ENCODE measurements around the gene TOX3.

Gene TOX3

GRCh38 chr16:52533296-52533695 lies 13.6 kb downstream of the TOX3 start:
- H3K27me3 ChIP-seq (replicated peaks; ENCODE audit: control insufficient read depth, insufficient read depth, low read length), result no peaks in the 10 kb centered on the region
- H3K4me3 ChIP-seq (replicated peaks; ENCODE audit: low read depth, low read length), result no peak overlapping the region
- no peak for DNase-seq (ENCODE audit: extremely low read depth, insufficient read length)
- no peak for TF ChIP-seq CTCF (IDR thresholded peaks at IDR 0.05; ENCODE audit: insufficient read depth, low read length, poor library complexity, severe bottlenecking)
- no peaks in the 10 kb centered on the region for H3K36me3 ChIP-seq (ENCODE audit: control insufficient read depth, insufficient read depth, low read length)

GRCh38 chr16:52532384-52532783 lies 14.6 kb downstream of the TOX3 start:
- no peaks in the 10 kb centered on the region for H3K36me3 ChIP-seq (ENCODE audit: control insufficient read depth, insufficient read depth, low read length)
- no peak overlapping the region for H3K4me3 ChIP-seq (replicated peaks; ENCODE audit: low read depth, low read length)
- no peak for DNase-seq (ENCODE audit: extremely low read depth, insufficient read length)
- H3K27me3 ChIP-seq (replicated peaks; ENCODE audit: control insufficient read depth, insufficient read depth, low read length), result no peaks in the 10 kb centered on the region
- TF ChIP-seq CTCF (IDR thresholded peaks at IDR 0.05; ENCODE audit: insufficient read depth, low read length, poor library complexity, severe bottlenecking), result no peak

- no peak for DNase-seq (ENCODE audit: extremely low read depth, insufficient read length)
- Histone ChIP-seq H3K4me3 (replicated peaks; ENCODE audit: low read depth, low read length) (no peak overlapping the region), H3K27me3 (replicated peaks; ENCODE audit: control insufficient read depth, insufficient read depth, low read length) (no peaks in the 10 kb centered on the region), H3K36me3 (ENCODE audit: control insufficient read depth, insufficient read depth, low read length) (no peaks in the 10 kb centered on the region)
- no peak for TF ChIP-seq CTCF (IDR thresholded peaks at IDR 0.05; ENCODE audit: insufficient read depth, low read length, poor library complexity, severe bottlenecking)
Measured at GRCh38 chr16:52529226-52529625, 17.7 kb downstream of the TOX3 start.

GRCh38 chr16:52528393-52529065 lies 18.4 kb downstream of the TOX3 start:
- no peak for TF ChIP-seq CTCF (IDR thresholded peaks at IDR 0.05; ENCODE audit: insufficient read depth, low read length, poor library complexity, severe bottlenecking)
- no peaks in the 10 kb centered on the region for H3K27me3 ChIP-seq (replicated peaks; ENCODE audit: control insufficient read depth, insufficient read depth, low read length)
- no peak for DNase-seq (ENCODE audit: extremely low read depth, insufficient read length)

GRCh38 chr16:52526830-52527229 lies 20.1 kb downstream of the TOX3 start:
- TF ChIP-seq CTCF (IDR thresholded peaks at IDR 0.05; ENCODE audit: insufficient read depth, low read length, poor library complexity, severe bottlenecking), result no peak
- Histone ChIP-seq H3K27me3 (replicated peaks; ENCODE audit: control insufficient read depth, insufficient read depth, low read length) (no peaks in the 10 kb centered on the region), H3K36me3 (ENCODE audit: control insufficient read depth, insufficient read depth, low read length) (no peaks in the 10 kb centered on the region), H3K4me3 (replicated peaks; ENCODE audit: low read depth, low read length) (no peak overlapping the region)
- DNase-seq (ENCODE audit: extremely low read depth, insufficient read length), result no peak

More at GRCh38 chr16:52528393-52529065, 18.4 kb downstream of the TOX3 start:
- no peaks in the 10 kb centered on the region for H3K36me3 ChIP-seq (ENCODE audit: control insufficient read depth, insufficient read depth, low read length)
- no peak overlapping the region for H3K4me3 ChIP-seq (replicated peaks; ENCODE audit: low read depth, low read length)

Measured in GM06990 (cell line).